Measurements from ENCODE around the gene POLR3A.
"Not testable (repeated sequence)": the region's sequence is repeated elsewhere in the genome, so short reads cannot be mapped to it uniquely, and the experiment has no call there.

Gene POLR3A

GRCh38 chr10:78015546-78015945, 13.8 kb downstream of the POLR3A start:
- no peak for DNase-seq

- no peak for DNase-seq
Measured at GRCh38 chr10:78013564-78013963, 15.8 kb downstream of the POLR3A start.

- no peak for DNase-seq
Measured at GRCh38 chr10:78011065-78011464, 18.2 kb downstream of the POLR3A start.

GRCh38 chr10:78010278-78010677, 19.0 kb downstream of the POLR3A start:
- DNase-seq: no peak

- no peak for DNase-seq
Measured at GRCh38 chr10:78009662-78010061, 19.7 kb downstream of the POLR3A start.

GRCh38 chr10:78007172-78007571, 22.1 kb downstream of the POLR3A start:
- no peak for DNase-seq

GRCh38 chr10:78004215-78005026, 24.9 kb downstream of the POLR3A start:
- DNase-seq: no peak

GRCh38 chr10:78002541-78003288, 26.6 kb downstream of the POLR3A start:
- DNase-seq: no peak

GRCh38 chr10:78000956-78001472, 28.3 kb downstream of the POLR3A start:
- no peak for DNase-seq

- no peak for DNase-seq
Measured at GRCh38 chr10:78000206-78000605, 29.1 kb downstream of the POLR3A start.

- not testable (repeated sequence) for DNase-seq
Measured at GRCh38 chr10:77998780-77999179, 30.5 kb downstream of the POLR3A start.

- no peak for DNase-seq
Measured at GRCh38 chr10:77993620-77994019, 35.7 kb downstream of the POLR3A start.

GRCh38 chr10:77989081-77989724, 40.1 kb downstream of the POLR3A start:
- DNase-seq: no peak

- DNase-seq: no peak
Measured at GRCh38 chr10:77987671-77988255, 41.6 kb downstream of the POLR3A start.

GRCh38 chr10:77984986-77985385, 44.3 kb downstream of the POLR3A start:
- DNase-seq: no peak

- DNase-seq: no peak
Measured at GRCh38 chr10:77983384-77984341, 45.7 kb downstream of the POLR3A start.

- DNase-seq: no peak
Measured at GRCh38 chr10:77981281-77981680, 48.0 kb downstream of the POLR3A start.

GRCh38 chr10:77979221-77979620, 50.1 kb downstream of the POLR3A start:
- no peak for DNase-seq

GRCh38 chr10:77978360-77978759, 51.0 kb downstream of the POLR3A start:
- no peak for DNase-seq

- no peak for DNase-seq
Measured at GRCh38 chr10:77977934-77978333, 51.4 kb downstream of the POLR3A start.

- no peak for DNase-seq
Measured at GRCh38 chr10:77977016-77977415, 52.3 kb downstream of the POLR3A start.

All from KG1 (cell line).